Liver (tissue), 9 donors: Measurements from ENCODE around the gene PGD. TPM values are rescaled to one million over a fixed set of nuclear protein-coding genes. Genes with fewer than 3 reads are reported as not detected.
"Not testable (repeated sequence)": the region's sequence is repeated elsewhere in the genome, so short reads cannot be mapped to it uniquely, and the experiment has no call there.

Source experiments
- DNase-seq: peaks from one replicate; pipeline ENCODE4 v3.0.0-alpha.2; 2017; ENCODE audit warnings: low spot score
- H3K27ac ChIP-seq, 2 donors: one replicate each; pipeline ENCODE4 v1.7.0; 2013; ENCODE audit warnings: inconsistent platforms in 2 of 2, low read length in 2 of 2, control low read depth in 1 of 2, low read depth in 1 of 2, mild to moderate bottlenecking in 1 of 2
- H3K27me3 ChIP-seq, 4 donors: one replicate each; pipeline versions ENCODE4 v1.6.1 to v1.7.0; 2013; ENCODE audit warnings: low read length in 3 of 4, inconsistent platforms in 1 of 4, mild to moderate bottlenecking in 1 of 4, moderate library complexity in 1 of 4; ENCODE audit not compliant: control insufficient read depth in 4 of 4, insufficient read depth in 4 of 4
- H3K36me3 ChIP-seq, 4 donors: one replicate each; pipeline versions ENCODE4 v1.6.1 to v1.7.0; 2013; ENCODE audit warnings: low read length in 3 of 4, mild to moderate bottlenecking in 3 of 4, low read depth in 1 of 4, moderate library complexity in 1 of 4; ENCODE audit not compliant: control insufficient read depth in 4 of 4, insufficient read depth in 3 of 4
- H3K4me1 ChIP-seq, 4 donors: one replicate each; pipeline versions ENCODE4 v1.6.1 to v1.7.0; 2013; ENCODE audit warnings: low read length in 3 of 4, mild to moderate bottlenecking in 3 of 4, moderate library complexity in 1 of 4; ENCODE audit not compliant: control insufficient read depth in 4 of 4, insufficient read depth in 4 of 4
- H3K4me3 ChIP-seq, 3 donors: one replicate each; pipeline versions ENCODE4 v1.6.1 to v1.7.0; 2013; ENCODE audit warnings: low read length in 3 of 3, control low read depth in 1 of 3, low read depth in 1 of 3, mild to moderate bottlenecking in 1 of 3
- H3K9ac ChIP-seq, 2 donors: one replicate each; pipeline ENCODE4 v1.7.0; 2013; ENCODE audit warnings: low read length in 2 of 2, mild to moderate bottlenecking in 2 of 2, moderate library complexity in 2 of 2, control low read depth in 1 of 2, low read depth in 1 of 2
- H3K9me3 ChIP-seq, 4 donors: one replicate each; pipeline versions ENCODE4 v1.6.1 to v1.7.0; 2013; ENCODE audit warnings: low read length in 3 of 4; ENCODE audit not compliant: control insufficient read depth in 4 of 4
- ATF3 ChIP-seq: IDR thresholded peaks from 2 replicates; pipeline ENCODE4 v1.6.1; 2016; ENCODE audit warnings: antibody characterized with exemption
- CTCF ChIP-seq: fragments of 150-350 bp; IDR thresholded peaks from 2 replicates; pipeline ENCODE4 v1.5.1; 2017; ENCODE audit warnings: improper control_type of control experiment, low read depth, low read length; ENCODE audit not compliant: missing input control
- EGR1 ChIP-seq, 2 donors: IDR thresholded peaks; 2 replicates each; pipeline ENCODE4 v1.6.1; 2016 to 2018; ENCODE audit warnings: antibody characterized with exemption in 2 of 2, low read depth in 2 of 2
- FOXA2 ChIP-seq: IDR thresholded peaks from 2 replicates; pipeline ENCODE4 v1.6.1; 2016; ENCODE audit warnings: antibody characterized with exemption
- GABPA ChIP-seq, 2 donors: IDR thresholded peaks in 1 of 2; conservative IDR thresholded peaks in 1 of 2; 2 replicates each; pipeline ENCODE4 v1.6.1; 2016; ENCODE audit warnings: antibody characterized with exemption in 2 of 2, mild to moderate bottlenecking in 1 of 2, moderate library complexity in 1 of 2
- HNF4A ChIP-seq, 2 donors: conservative IDR thresholded peaks; 2 replicates each; pipeline ENCODE4 v1.6.1; 2016; ENCODE audit warnings: antibody characterized with exemption in 2 of 2, mild to moderate bottlenecking in 2 of 2
- HNF4G ChIP-seq: IDR thresholded peaks from 2 replicates; pipeline ENCODE4 v1.6.1; 2016; ENCODE audit warnings: antibody characterized with exemption
- JUND ChIP-seq, 2 donors: IDR thresholded peaks; 2 replicates each; pipeline ENCODE4 v1.6.1; 2016; ENCODE audit warnings: antibody characterized with exemption in 2 of 2
- MAX ChIP-seq: IDR thresholded peaks from 2 replicates; pipeline ENCODE4 v1.6.1; 2016; ENCODE audit warnings: antibody characterized with exemption
- NR2F2 ChIP-seq: IDR thresholded peaks from 2 replicates; pipeline ENCODE4 v1.6.1; 2016; ENCODE audit warnings: antibody characterized with exemption
- RAD21 ChIP-seq, 2 donors: IDR thresholded peaks; 2 replicates each; pipeline ENCODE4 v1.6.1; 2016; ENCODE audit warnings: antibody characterized with exemption in 2 of 2, mild to moderate bottlenecking in 2 of 2
- REST ChIP-seq: IDR thresholded peaks from 2 replicates; pipeline ENCODE4 v1.6.1; 2016; ENCODE audit warnings: antibody characterized with exemption, mild to moderate bottlenecking
- RXRA ChIP-seq, 2 donors: IDR thresholded peaks; 2 replicates each; pipeline ENCODE4 v1.6.1; 2017 to 2018; ENCODE audit warnings: antibody characterized with exemption in 2 of 2, mild to moderate bottlenecking in 1 of 2
- SP1 ChIP-seq: IDR thresholded peaks from 2 replicates; pipeline ENCODE4 v1.6.1; 2018; ENCODE audit warnings: antibody characterized with exemption, mild to moderate bottlenecking
- TAF1 ChIP-seq: conservative IDR thresholded peaks from 2 replicates; pipeline ENCODE4 v1.6.1; 2016; ENCODE audit warnings: antibody characterized with exemption, mild to moderate bottlenecking
- YY1 ChIP-seq: IDR thresholded peaks from 2 replicates; pipeline ENCODE4 v1.6.1; 2016; ENCODE audit warnings: antibody characterized with exemption, mild to moderate bottlenecking
- ZBTB33 ChIP-seq: IDR thresholded peaks from 2 replicates; pipeline ENCODE4 v1.6.1; 2016; ENCODE audit warnings: antibody characterized with exemption
- WGBS: extraction: QIAGEN DNeasy Blood & Tissue Kit; methylation state at CpG from one replicate; pipeline ENCODE4 v1.1.7; 2013; 5-methylcytosine and 5-hydroxymethylcytosine counted together
- polyA plus RNA-seq, 2 donors: library from polyadenylated mRNA; stranded (reverse) in 1 of 2; unstranded in 1 of 2; fragments of 200-250 nt in 1 of 2; fragments of >200 nt in 1 of 2; fragmentation: Nextera tagmentation in 1 of 2; extraction: Ambion mirVana in 1 of 2; gene quantifications; one replicate each; pipeline versions ENCODE4 v1.2.1 to v1.2.3, GENCODE V29; 2013 to 2015
- total RNA-seq, 2 donors: library from RNA; depleted of rRNA; stranded (reverse); fragments of >200 nt; gene quantifications; one replicate each; pipeline ENCODE4 v1.2.3, GENCODE V29; 2014
- donor health status: healthy.
- donor health status: healthy.
- donor health status: healthy.
- donor health status: healthy.
- donor health status: healthy.

PGD gene
- total and polyA plus RNA-seq, 4 donors: 45.9 to 112 (median 70.7) TPM

GRCh38 chr1:10456661-10457060 is 57.8 kb downstream of the PGD start:
- no peak for DNase-seq
- Histone ChIP-seq H3K27me3 (no peaks in the 10 kb centered on the region), H3K4me3 (no peak overlapping the region), H3K27ac (no peak overlapping the region), H3K9me3 (no peaks in the 10 kb centered on the region), H3K9ac (no peak overlapping the region), H3K4me1 (peaks cover 0 to 4% (median 0%) of the 10 kb centered on the region in 4 donors), H3K36me3 (peaks cover 1 to 6% (median 4%) of the 10 kb centered on the region in 4 donors)
- TF ChIP-seq HNF4A (conservative IDR thresholded peaks at IDR 0.05) (no peak), NR2F2 (no peak), REST (no peak), ZBTB33 (no peak), CTCF (no peak), EGR1 (IDR thresholded peaks at IDR 0.05; ENCODE audit: low read depth in 2 of 2) (no peak), TAF1 (no peak), JUND (IDR thresholded peaks at IDR 0.05) (no peak), YY1 (no peak), ATF3 (no peak), GABPA (IDR thresholded peaks at IDR 0.05 in 1 of 2, conservative IDR thresholded peaks at IDR 0.05 in 1 of 2) (no peak), RXRA (IDR thresholded peaks at IDR 0.05) (no peak), FOXA2 (no peak), SP1 (no peak), MAX (no peak), HNF4G (no peak), RAD21 (IDR thresholded peaks at IDR 0.05) (no peak)
- 92% methylated on average over 7 of the region's 7 CpGs for WGBS

- H3K27ac ChIP-seq, H3K27me3 ChIP-seq, H3K9ac ChIP-seq, H3K9me3 ChIP-seq, H3K4me3 ChIP-seq, H3K36me3 ChIP-seq, H3K4me1 ChIP-seq, DNase-seq: not testable (repeated sequence)
- WGBS: 65% methylated on average over 7 of the region's 7 CpGs
Measured at GRCh38 chr1:10457462-10457861, 58.6 kb downstream of the PGD start.
